ENCODE results near the gene CDCA8.
A peak's percentile ranks its signal among the peaks of the same experiment; 100 is the strongest.

CDCA8 gene

GRCh38 chr1:37667023-37667671 lies 25.2 kb upstream of the CDCA8 start:
- no peak overlapping the region for H3K4me2 ChIP-seq
- H3K9ac ChIP-seq: no peak overlapping the region
- no peak overlapping the region for H3K27ac ChIP-seq
- no peak for TF ChIP-seq Cebpa-rat (IDR thresholded peaks at IDR 0.05)
- H3K4me1 ChIP-seq: peaks cover 8 to 17% (median 15%) of the 10 kb centered on the region in 10 experiments; a peak in 17 of 20 replicates
- H3K9me3 ChIP-seq (replicated peaks in 1 of 11): no peaks in the 10 kb centered on the region
- H3K36me3 ChIP-seq: no peaks in the 10 kb centered on the region
- no peaks in the 10 kb centered on the region for H3K27me3 ChIP-seq
- no peaks in the 10 kb centered on the region for H4K20me1 ChIP-seq
- H3K4me3 ChIP-seq: no peak overlapping the region

- TF ChIP-seq Cebpa-rat (IDR thresholded peaks at IDR 0.05): no peak
- H3K4me3 ChIP-seq: no peak overlapping the region
- H3K9me3 ChIP-seq (replicated peaks in 1 of 11): no peaks in the 10 kb centered on the region
- no peaks in the 10 kb centered on the region for H3K36me3 ChIP-seq
- no peaks in the 10 kb centered on the region for H4K20me1 ChIP-seq
- peaks cover 18 to 29% (median 27%) of the 10 kb centered on the region in 10 experiments for H3K4me1 ChIP-seq
- H3K27ac ChIP-seq: no peak overlapping the region
- H3K9ac ChIP-seq: no peak overlapping the region
- H3K4me2 ChIP-seq: peak overlapping the region in 2 of 11 experiments; percentile 0 to 15; a peak in 1 of 22 replicates
- H3K27me3 ChIP-seq: peaks cover 0 to 4% (median 0%) of the 10 kb centered on the region in 11 experiments; a peak in 2 of 22 replicates
These were observed 22.2 kb upstream of the CDCA8 start for GRCh38 chr1:37670133-37670532.

- Histone ChIP-seq H3K27ac (no peak overlapping the region), H4K20me1 (no peaks in the 10 kb centered on the region), H3K9me3 (replicated peaks in 1 of 11) (no peaks in the 10 kb centered on the region), H3K9ac (no peak overlapping the region), H3K4me2 (no peak overlapping the region), H3K27me3 (peaks cover 0 to 11% (median 0%) of the 10 kb centered on the region in 11 experiments; a peak in 3 of 22 replicates), H3K36me3 (no peaks in the 10 kb centered on the region), H3K4me1 (peaks cover 29 to 40% (median 38%) of the 10 kb centered on the region in 10 experiments), H3K4me3 (no peak overlapping the region)
- TF ChIP-seq Cebpa-rat (IDR thresholded peaks at IDR 0.05): no peak
These were observed 21.1 kb upstream of the CDCA8 start for GRCh38 chr1:37671261-37671660.

- no peak overlapping the region for H3K4me3 ChIP-seq
- no peaks in the 10 kb centered on the region for H4K20me1 ChIP-seq
- TF ChIP-seq Cebpa-rat (IDR thresholded peaks at IDR 0.05): no peak
- H3K9me3 ChIP-seq (replicated peaks in 1 of 11): no peaks in the 10 kb centered on the region
- peak overlapping the region in 4 of 11 experiments; percentile 85 to 96 (median 90); a peak in 6 of 22 replicates for H3K4me2 ChIP-seq
- H3K4me1 ChIP-seq: peaks cover 40 to 50% (median 49%) of the 10 kb centered on the region in 10 experiments
- peak overlapping the region in 2 of 11 experiments; percentile 72 to 83; a peak in 3 of 22 replicates for H3K27ac ChIP-seq
- H3K27me3 ChIP-seq: peaks cover 0 to 11% (median 0%) of the 10 kb centered on the region in 11 experiments; a peak in 4 of 22 replicates
- H3K9ac ChIP-seq: no peak overlapping the region
- no peaks in the 10 kb centered on the region for H3K36me3 ChIP-seq
These were observed 20.0 kb upstream of the CDCA8 start for GRCh38 chr1:37672136-37672870.

GRCh38 chr1:37673920-37674319 lies 18.4 kb upstream of the CDCA8 start:
- no peaks in the 10 kb centered on the region for H3K9me3 ChIP-seq (replicated peaks in 1 of 11)
- peaks cover 43 to 64% (median 56%) of the 10 kb centered on the region in 10 experiments for H3K4me1 ChIP-seq
- H3K27me3 ChIP-seq: peaks cover 0 to 11% (median 0%) of the 10 kb centered on the region in 11 experiments; a peak in 4 of 22 replicates
- peak overlapping the region in 9 of 11 experiments; percentile 15 to 74 (median 49); a peak in 12 of 22 replicates for H3K9ac ChIP-seq
- peak in 9 of 11 experiments; percentile 59 to 92 (median 83); a peak in 16 of 22 replicates for TF ChIP-seq Cebpa-rat (IDR thresholded peaks at IDR 0.05)
- peak overlapping the region; percentile 67 to 96 (median 83) for H3K4me2 ChIP-seq
- peak overlapping the region in 2 of 10 experiments; percentile 26 to 35; a peak in 4 of 20 replicates for H3K4me3 ChIP-seq
- peak overlapping the region in 9 of 11 experiments; percentile 69 to 84 (median 72); a peak in 18 of 22 replicates for H3K27ac ChIP-seq
- no peaks in the 10 kb centered on the region for H4K20me1 ChIP-seq
- H3K36me3 ChIP-seq: no peaks in the 10 kb centered on the region

- Histone ChIP-seq H3K9me3 (replicated peaks in 1 of 11) (no peaks in the 10 kb centered on the region), H3K27ac (peak overlapping the region; percentile 57 to 85 (median 72)), H3K9ac (peak overlapping the region; percentile 33 to 78 (median 58); a peak in 21 of 22 replicates), H3K4me3 (peak overlapping the region in 4 of 10 experiments; percentile 5 to 17 (median 12); a peak in 2 of 20 replicates), H3K4me1 (peaks cover 43 to 64% (median 56%) of the 10 kb centered on the region in 10 experiments), H3K27me3 (peaks cover 0 to 11% (median 0%) of the 10 kb centered on the region in 11 experiments; a peak in 4 of 22 replicates), H4K20me1 (no peaks in the 10 kb centered on the region), H3K36me3 (peaks cover 5 to 16% (median 10%) of the 10 kb centered on the region in 11 experiments; a peak in 15 of 22 replicates), H3K4me2 (peak overlapping the region; percentile 67 to 96 (median 83))
- no peak for TF ChIP-seq Cebpa-rat (IDR thresholded peaks at IDR 0.05)
These were observed 15.8 kb upstream of the CDCA8 start for GRCh38 chr1:37676281-37677142.

GRCh38 chr1:37677143-37677439 lies 15.2 kb upstream of the CDCA8 start:
- no peaks in the 10 kb centered on the region for H4K20me1 ChIP-seq
- no peak for TF ChIP-seq Cebpa-rat (IDR thresholded peaks at IDR 0.05)
- no peak overlapping the region for H3K4me3 ChIP-seq
- peak overlapping the region; percentile 67 to 96 (median 83) for H3K4me2 ChIP-seq
- H3K27me3 ChIP-seq: peaks cover 0 to 11% (median 0%) of the 10 kb centered on the region in 11 experiments; a peak in 4 of 22 replicates
- H3K9ac ChIP-seq: peak overlapping the region in 4 of 11 experiments; percentile 45 to 74 (median 70); a peak in 4 of 22 replicates
- no peaks in the 10 kb centered on the region for H3K9me3 ChIP-seq (replicated peaks in 1 of 11)
- peaks cover 7 to 22% (median 12%) of the 10 kb centered on the region in 11 experiments; a peak in 15 of 22 replicates for H3K36me3 ChIP-seq
- H3K4me1 ChIP-seq: peaks cover 43 to 65% (median 57%) of the 10 kb centered on the region in 10 experiments
- H3K27ac ChIP-seq: peak overlapping the region in 4 of 11 experiments; percentile 72 to 84 (median 80); a peak in 8 of 22 replicates

GRCh38 chr1:37677808-37678207 lies 14.5 kb upstream of the CDCA8 start:
- H3K27ac ChIP-seq: peak overlapping the region in 2 of 11 experiments; percentile 72 to 84; a peak in 2 of 22 replicates
- peak overlapping the region; percentile 67 to 96 (median 83); a peak in 21 of 22 replicates for H3K4me2 ChIP-seq
- H3K9ac ChIP-seq: no peak overlapping the region
- no peak for TF ChIP-seq Cebpa-rat (IDR thresholded peaks at IDR 0.05)
- no peak overlapping the region for H3K4me3 ChIP-seq
- peaks cover 43 to 64% (median 54%) of the 10 kb centered on the region in 10 experiments for H3K4me1 ChIP-seq
- H3K36me3 ChIP-seq: peaks cover 10 to 27% (median 15%) of the 10 kb centered on the region in 11 experiments
- no peaks in the 10 kb centered on the region for H3K9me3 ChIP-seq (replicated peaks in 1 of 11)
- H4K20me1 ChIP-seq: peaks cover 0 to 3% (median 0%) of the 10 kb centered on the region in 11 experiments; a peak in 1 of 22 replicates
- H3K27me3 ChIP-seq: peaks cover 0 to 11% (median 0%) of the 10 kb centered on the region in 11 experiments; a peak in 3 of 22 replicates
